ENCODE results near the gene TRPM6. TPM values are rescaled to one million over a fixed set of nuclear protein-coding genes. Genes with fewer than 3 reads are reported as not detected.

TRPM6 gene
- total RNA-seq, 1 experiment from 2014 or later, result 0.57 TPM

DNA sequence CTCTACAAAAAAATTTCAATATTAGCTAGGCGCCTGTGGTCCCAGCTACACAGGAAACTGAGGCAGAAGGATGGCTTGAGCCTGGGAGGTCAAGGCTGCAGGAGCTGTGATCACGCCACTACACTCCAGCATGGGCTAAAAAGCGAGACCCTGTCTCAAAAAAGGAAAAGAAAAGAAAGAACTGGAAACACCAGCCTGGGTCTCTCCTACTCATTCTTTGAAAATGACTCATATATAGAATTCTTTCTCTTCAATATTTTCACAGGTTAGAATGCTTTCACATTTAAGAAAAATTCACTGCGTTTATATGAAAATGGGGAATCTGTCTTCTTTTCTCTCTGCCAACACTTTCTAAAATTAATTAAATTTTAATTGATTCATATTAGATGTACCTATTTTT, 115.6 kb downstream of the TRPM6 start:
- TF ChIP-seq, protein P1, sequence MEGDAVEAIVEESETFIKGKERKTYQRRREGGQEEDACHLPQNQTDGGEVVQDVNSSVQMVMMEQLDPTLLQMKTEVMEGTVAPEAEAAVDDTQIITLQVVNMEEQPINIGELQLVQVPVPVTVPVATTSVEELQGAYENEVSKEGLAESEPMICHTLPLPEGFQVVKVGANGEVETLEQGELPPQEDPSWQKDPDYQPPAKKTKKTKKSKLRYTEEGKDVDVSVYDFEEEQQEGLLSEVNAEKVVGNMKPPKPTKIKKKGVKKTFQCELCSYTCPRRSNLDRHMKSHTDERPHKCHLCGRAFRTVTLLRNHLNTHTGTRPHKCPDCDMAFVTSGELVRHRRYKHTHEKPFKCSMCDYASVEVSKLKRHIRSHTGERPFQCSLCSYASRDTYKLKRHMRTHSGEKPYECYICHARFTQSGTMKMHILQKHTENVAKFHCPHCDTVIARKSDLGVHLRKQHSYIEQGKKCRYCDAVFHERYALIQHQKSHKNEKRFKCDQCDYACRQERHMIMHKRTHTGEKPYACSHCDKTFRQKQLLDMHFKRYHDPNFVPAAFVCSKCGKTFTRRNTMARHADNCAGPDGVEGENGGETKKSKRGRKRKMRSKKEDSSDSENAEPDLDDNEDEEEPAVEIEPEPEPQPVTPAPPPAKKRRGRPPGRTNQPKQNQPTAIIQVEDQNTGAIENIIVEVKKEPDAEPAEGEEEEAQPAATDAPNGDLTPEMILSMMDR (conservative IDR thresholded peaks at IDR 0.05), result no peak
- no peak overlapping the region for H3T11ph ChIP-seq (ENCODE audit: low read length)
- H3K27ac Mint-ChIP-seq, result no peak overlapping the region
- no peak overlapping the region for H3K23ac ChIP-seq (ENCODE audit: insufficient read length, low read depth, low read length)
- no peaks in the 10 kb centered on the region; a peak in 1 of 5 replicates for H3K9me3 Mint-ChIP-seq
- no peaks in the 10 kb centered on the region for H4K20me1 ChIP-seq (ENCODE audit: control insufficient read depth, insufficient read depth, insufficient read length)
- H2BK120ac ChIP-seq (ENCODE audit: low read depth, low read length, poor library complexity, severe bottlenecking), result no peak overlapping the region
- no peaks in the 10 kb centered on the region for H3K9me3 ChIP-seq (ENCODE audit: control insufficient read depth, low read depth, low read length)
- no peak overlapping the region for H2BK20ac ChIP-seq (ENCODE audit: low read depth, low read length, poor library complexity, severe bottlenecking)
- H3K36me3 Mint-ChIP-seq (ENCODE audit: insufficient read depth in 1 of 3, low read depth in 3 of 3), result no peaks in the 10 kb centered on the region
- no peak overlapping the region for H3K56ac ChIP-seq (ENCODE audit: insufficient read length, low read depth, low read length)
- H3K23me2 ChIP-seq (ENCODE audit: insufficient read length, low read depth, low read length, poor library complexity, severe bottlenecking), result no peaks in the 10 kb centered on the region
- H4K91ac ChIP-seq (ENCODE audit: insufficient read length, low read depth, low read length), result no peak overlapping the region
- no peak overlapping the region for H3K4me2 ChIP-seq (ENCODE audit: insufficient read depth, insufficient read length, low read length)
- H2AFZ ChIP-seq (ENCODE audit: low read length), result no peak overlapping the region
- H2BK5ac ChIP-seq (ENCODE audit: insufficient read length, low read length), result no peak overlapping the region
- no peaks in the 10 kb centered on the region for H3K4me1 ChIP-seq (ENCODE audit: insufficient read depth, low read length)
- no peak overlapping the region for H3K18ac ChIP-seq (ENCODE audit: insufficient read length, low read depth, low read length)
- no CpG with 5 or more reads among the region's 4 CpGs for WGBS (ENCODE audit: extremely low coverage, insufficient read length, low lambda C conversion rate)
- H3K4ac ChIP-seq (ENCODE audit: low read depth, low read length), result no peak overlapping the region
- no peak for DNase-seq
- no peak overlapping the region for H2BK12ac ChIP-seq (ENCODE audit: insufficient read length, low read depth, low read length)
- no peak overlapping the region for H2BK15ac ChIP-seq (ENCODE audit: low read depth, low read length)
- H3K27me3 ChIP-seq (ENCODE audit: insufficient read depth, low read length), result no peaks in the 10 kb centered on the region
- H3K14ac ChIP-seq (ENCODE audit: insufficient read depth, low read length), result no peak overlapping the region
- peaks cover 4% of the 10 kb centered on the region; the same call in 1 of the 2 replicates for H3K27me3 Mint-ChIP-seq (ENCODE audit: low read depth)
- H3K9ac ChIP-seq (ENCODE audit: extremely low read depth, insufficient read length, low read length), result no peak overlapping the region
- no peaks in the 10 kb centered on the region for H3K79me1 ChIP-seq (ENCODE audit: insufficient read depth, low read depth, low read length, poor library complexity, severe bottlenecking)
- peaks cover 5 to 8% of the 10 kb centered on the region in 2 experiments for H3K4me1 Mint-ChIP-seq
- no peak overlapping the region for H4K8ac ChIP-seq (replicated peaks; ENCODE audit: insufficient read length, low read depth, low read length)
- H3K79me2 ChIP-seq (ENCODE audit: insufficient read depth, low read length), result no peaks in the 10 kb centered on the region
- H3K27ac ChIP-seq (ENCODE audit: insufficient read length, low read depth, low read length), result no peak overlapping the region
- no peak overlapping the region for H4K5ac ChIP-seq (ENCODE audit: insufficient read length, low read depth, low read length)
- H2AK5ac ChIP-seq (ENCODE audit: insufficient read length, low read length), result no peak overlapping the region
- H3K4me3 Mint-ChIP-seq, result no peak overlapping the region

Measured in H9 (cell line).